Middle frontal gyrus (tissue), 1 donor: ENCODE results near the gene BAZ1A.

Experiments used
- DNase-seq: peaks from one replicate; pipeline ENCODE4 v3.0.0-alpha.2; 2015; ENCODE audit warnings: low spot score; ENCODE audit errors: extremely low spot score

Gene BAZ1A, protein sequence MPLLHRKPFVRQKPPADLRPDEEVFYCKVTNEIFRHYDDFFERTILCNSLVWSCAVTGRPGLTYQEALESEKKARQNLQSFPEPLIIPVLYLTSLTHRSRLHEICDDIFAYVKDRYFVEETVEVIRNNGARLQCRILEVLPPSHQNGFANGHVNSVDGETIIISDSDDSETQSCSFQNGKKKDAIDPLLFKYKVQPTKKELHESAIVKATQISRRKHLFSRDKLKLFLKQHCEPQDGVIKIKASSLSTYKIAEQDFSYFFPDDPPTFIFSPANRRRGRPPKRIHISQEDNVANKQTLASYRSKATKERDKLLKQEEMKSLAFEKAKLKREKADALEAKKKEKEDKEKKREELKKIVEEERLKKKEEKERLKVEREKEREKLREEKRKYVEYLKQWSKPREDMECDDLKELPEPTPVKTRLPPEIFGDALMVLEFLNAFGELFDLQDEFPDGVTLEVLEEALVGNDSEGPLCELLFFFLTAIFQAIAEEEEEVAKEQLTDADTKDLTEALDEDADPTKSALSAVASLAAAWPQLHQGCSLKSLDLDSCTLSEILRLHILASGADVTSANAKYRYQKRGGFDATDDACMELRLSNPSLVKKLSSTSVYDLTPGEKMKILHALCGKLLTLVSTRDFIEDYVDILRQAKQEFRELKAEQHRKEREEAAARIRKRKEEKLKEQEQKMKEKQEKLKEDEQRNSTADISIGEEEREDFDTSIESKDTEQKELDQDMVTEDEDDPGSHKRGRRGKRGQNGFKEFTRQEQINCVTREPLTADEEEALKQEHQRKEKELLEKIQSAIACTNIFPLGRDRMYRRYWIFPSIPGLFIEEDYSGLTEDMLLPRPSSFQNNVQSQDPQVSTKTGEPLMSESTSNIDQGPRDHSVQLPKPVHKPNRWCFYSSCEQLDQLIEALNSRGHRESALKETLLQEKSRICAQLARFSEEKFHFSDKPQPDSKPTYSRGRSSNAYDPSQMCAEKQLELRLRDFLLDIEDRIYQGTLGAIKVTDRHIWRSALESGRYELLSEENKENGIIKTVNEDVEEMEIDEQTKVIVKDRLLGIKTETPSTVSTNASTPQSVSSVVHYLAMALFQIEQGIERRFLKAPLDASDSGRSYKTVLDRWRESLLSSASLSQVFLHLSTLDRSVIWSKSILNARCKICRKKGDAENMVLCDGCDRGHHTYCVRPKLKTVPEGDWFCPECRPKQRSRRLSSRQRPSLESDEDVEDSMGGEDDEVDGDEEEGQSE (N-terminal part only)

DNA sequence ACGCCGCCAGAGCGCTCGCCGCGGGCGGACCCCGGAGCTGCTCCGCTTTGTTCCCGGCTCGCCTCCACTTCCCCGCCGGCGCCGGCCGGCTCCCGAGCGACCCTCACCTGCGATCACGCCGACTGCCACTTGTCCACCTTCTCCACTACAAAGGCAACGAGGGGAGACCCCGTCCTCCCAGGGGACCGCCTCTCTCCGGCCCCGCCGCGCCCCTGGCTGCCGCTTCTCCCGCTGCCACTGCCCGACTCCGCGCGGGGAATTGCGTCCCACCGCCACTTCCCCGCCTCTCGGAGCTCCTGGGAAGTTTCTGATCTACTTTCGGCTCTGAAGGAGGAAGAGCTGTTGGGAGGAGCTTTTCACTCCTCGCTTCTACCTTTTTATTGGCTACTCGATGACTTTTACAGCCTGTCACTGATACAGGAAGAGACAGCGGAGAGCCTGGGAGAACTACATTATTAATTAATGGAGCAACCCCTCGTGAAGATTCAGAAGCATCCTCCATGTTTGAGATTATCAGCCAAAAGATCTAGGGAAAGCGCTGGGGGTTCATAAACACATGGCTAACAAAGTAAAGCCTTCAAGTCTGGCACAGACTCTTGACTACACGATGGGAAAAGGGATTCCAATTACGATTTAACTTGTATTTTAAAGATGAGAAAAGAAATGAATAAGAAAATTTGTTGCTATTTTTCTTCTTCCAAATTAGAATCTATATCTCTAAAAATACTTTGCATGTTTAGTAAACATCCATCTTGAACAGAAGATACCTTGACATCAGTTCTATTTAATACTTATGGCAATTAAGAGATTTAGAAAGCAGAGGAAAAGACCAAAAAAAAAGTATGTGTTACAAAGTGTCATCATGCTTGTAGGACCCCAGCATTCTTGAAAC, at the start of gene BAZ1A:
TSS of gene BAZ1A (minus strand) at position 330 of the 892 bp plus-strand sequence. CDS start 756 bp downstream, outside the sequence.
- no peak for DNase-seq

- no peak for DNase-seq
Observed at GRCh38 chr14:34920339-34920738, 45.2 kb upstream of the BAZ1A start.

- DNase-seq = no peak
Observed at GRCh38 chr14:34913619-34914018, 38.5 kb upstream of the BAZ1A start.

DNA sequence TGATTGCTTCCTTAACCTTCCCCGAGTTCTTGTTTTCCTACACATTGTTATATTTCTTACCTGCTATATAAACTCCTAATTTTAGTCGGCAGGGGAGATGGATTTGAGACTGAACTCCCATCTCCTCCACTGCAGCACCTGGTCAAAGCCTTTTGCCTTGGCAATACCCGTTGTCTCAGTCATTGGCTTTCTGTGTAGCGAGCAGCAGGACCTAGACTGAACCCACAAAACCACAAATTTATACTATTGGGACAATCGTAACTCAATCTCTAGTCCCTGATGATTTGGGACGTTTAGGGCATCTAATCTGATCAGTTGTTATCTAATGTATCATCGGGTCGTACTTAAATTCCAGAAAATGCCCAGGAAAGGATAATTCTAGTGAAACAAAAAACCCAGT, 37.8 kb upstream of the BAZ1A start:
- DNase-seq = no peak

- DNase-seq = no peak
Observed at GRCh38 chr14:34912182-34912581, 37.0 kb upstream of the BAZ1A start.

DNA sequence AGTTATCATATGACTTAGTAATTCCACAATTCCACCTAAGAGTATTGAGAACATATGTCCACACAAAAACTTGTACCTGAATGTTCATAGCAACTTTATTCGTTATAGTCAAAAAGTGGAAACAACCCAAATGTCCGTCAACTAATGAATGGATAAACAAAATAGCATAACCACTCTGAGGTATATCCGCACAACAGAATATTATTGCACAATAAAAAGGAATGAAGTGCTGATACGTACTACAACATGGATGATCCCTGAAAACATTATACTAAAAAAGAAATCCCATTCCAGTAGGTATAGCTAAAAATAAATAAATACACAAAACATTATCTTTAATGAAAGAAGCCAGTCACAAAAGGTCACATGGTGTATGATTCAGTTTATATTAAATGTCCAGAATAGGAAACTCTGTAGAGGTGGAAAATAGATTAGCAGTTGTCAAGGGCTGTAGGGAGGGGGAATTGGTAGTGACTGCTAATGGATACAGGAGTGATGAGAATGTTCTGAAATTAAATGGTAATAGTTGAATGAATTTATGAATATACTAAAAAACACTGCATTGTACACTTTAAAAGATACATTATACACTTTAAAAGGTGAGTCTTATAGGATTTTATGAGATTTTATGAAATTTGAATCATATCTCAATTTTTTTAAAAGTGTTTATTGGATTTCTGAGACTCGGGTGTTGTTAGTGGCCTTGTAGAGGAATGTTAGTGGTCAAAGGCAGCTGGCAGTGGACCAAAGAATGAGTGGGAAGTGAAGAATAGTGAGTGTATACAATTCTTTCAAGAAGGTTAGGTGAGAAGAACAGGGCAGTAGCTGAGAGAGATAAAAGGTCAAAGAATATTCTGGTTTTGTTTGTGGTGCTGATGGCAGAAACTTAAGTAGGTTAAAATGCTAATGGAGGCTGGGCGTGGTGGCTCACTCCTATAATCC, 36.3 kb upstream of the BAZ1A start:
- DNase-seq = no peak

- no peak for DNase-seq
Observed at GRCh38 chr14:34906287-34906686, 31.1 kb upstream of the BAZ1A start.

- no peak for DNase-seq
Observed at GRCh38 chr14:34895277-34895676, 20.1 kb upstream of the BAZ1A start.

DNA sequence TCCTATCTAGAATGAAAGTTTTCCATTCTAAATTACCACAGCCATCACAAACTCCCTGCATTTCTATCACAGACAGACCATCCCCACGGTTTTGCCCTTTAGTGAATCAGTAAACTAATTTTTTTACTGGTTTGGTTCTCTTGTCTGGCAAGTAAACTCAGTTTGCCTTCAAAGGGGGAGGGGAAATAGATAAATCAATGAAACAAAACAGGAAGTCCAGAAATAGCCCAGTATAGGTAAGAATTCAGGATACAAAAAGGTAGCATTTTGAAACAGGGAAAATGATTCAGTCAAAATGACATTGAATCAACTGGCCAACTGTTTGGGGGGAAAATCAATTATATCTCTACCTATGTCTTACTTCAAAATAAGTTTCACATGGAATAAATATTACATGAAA, 15.8 kb upstream of the BAZ1A start:
- no peak for DNase-seq

GRCh38 chr14:34888186-34888585, 13.0 kb upstream of the BAZ1A start:
- DNase-seq = no peak

- no peak for DNase-seq
Observed at GRCh38 chr14:34883954-34884353, 8.8 kb upstream of the BAZ1A start.

DNA sequence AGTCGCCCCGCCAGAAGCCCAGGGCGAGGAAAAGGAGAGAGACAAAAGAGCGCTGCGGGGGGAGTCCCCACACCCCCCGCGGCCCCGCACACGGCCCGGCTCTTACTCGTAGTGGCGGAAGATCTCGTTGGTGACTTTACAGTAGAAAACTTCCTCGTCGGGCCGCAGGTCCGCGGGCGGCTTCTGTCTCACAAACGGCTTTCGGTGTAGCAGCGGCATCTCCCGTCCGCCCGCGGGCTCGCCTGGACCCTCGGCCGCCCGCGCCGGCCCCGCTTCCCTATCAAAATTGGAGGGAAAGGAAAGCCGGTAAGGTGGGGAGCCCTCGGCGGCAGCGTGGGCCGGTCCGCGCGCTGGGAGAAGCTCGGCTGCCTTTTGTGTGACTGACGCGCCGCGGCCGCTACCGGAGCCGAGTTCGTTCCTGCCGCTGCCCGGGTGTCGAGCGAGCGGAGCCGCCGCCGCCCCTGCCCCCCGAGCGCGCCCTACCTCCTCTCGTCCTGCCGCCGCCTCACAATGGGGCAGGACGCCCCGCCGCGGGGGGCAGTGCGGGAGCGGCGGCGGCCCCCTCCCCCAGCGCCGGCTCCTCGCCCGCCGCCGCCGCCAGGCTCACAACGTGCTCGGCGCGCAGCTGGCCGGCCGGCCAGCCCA, 652 bp downstream of the BAZ1A start:
- no peak for DNase-seq

DNA sequence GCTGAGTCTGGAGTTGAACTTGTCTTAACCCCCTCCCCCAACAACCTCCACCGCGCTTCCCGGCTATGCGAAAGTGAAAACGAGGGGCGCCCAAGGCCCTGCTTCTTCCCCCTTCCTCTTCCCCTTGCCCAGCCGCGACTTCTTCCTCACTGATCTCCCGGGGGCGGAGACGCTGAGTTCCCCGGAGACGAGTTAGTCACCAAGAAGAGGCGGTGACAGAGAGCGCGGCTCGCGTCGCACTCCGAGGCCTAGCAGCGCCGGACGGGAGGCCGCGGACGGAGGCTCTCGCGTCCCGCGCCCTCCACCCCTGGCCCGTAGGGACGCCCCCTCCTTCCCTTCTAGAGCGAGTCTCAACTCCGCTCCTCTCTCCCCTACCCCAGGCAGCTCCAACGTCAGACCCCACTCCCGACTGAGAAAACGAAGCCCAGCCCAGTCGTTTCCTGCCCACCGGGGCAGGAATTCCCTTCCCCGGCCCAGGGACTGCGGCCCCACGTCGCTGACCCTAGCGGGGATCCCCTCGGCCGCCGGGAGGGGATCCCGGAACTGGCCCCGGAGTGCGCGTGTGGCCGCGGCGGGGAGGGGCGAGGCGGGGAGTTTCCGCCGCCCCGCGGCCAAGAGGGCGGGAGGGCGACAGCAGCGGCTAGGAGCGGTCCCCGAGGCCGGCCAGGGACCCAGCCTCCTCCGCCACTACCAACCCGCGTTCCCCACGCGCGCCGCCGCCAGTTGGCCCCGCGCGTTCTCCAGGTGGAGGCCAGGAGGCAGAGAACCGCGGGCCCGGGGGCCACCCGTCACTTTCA, 1.4 kb downstream of the BAZ1A start:
- DNase-seq = peak; percentile 8

- DNase-seq = no peak
Observed at GRCh38 chr14:34872822-34873588, 2.2 kb downstream of the BAZ1A start.

- DNase-seq = no peak
Observed at GRCh38 chr14:34867199-34867598, 8.0 kb downstream of the BAZ1A start.

- DNase-seq = no peak
Observed at GRCh38 chr14:34865889-34866574, 9.1 kb downstream of the BAZ1A start.

- no peak for DNase-seq
Observed at GRCh38 chr14:34863844-34864243, 11.3 kb downstream of the BAZ1A start.
